MM.1S (cell line): ENCODE results near the gene AANAT.

ENCODE experiments used
- DNase-seq: peaks from one replicate; pipeline ENCODE4 v3.0.0-alpha.2; 2015
- H2AFZ ChIP-seq: fragments of 300-600 bp; sonication (generic); 2 replicates; pipeline ENCODE4 v1.6.0; 2016; ENCODE audit warnings: antibody characterized with exemption, low read length
- H3F3A ChIP-seq: fragments of 300-600 bp; sonication (generic); 2 replicates; pipeline ENCODE4 v1.6.1; 2016; ENCODE audit warnings: mild to moderate bottlenecking, antibody characterized with exemption, low read length, moderate library complexity, mixed read lengths; ENCODE audit not compliant: insufficient read depth
- H3K27ac ChIP-seq: fragments of 300-600 bp; sonication (generic); 2 replicates; pipeline ENCODE4 v1.5.1; 2016; ENCODE audit warnings: mild to moderate bottlenecking, low read length
- H3K27me3 ChIP-seq: fragments of 300-600 bp; sonication (generic); replicated peaks from 2 replicates; pipeline ENCODE4 v1.6.0; 2016; ENCODE audit warnings: low read length; ENCODE audit not compliant: insufficient read depth
- H3K36me3 ChIP-seq: fragments of 300-600 bp; sonication (generic); replicated peaks from 2 replicates; pipeline ENCODE4 v1.6.1; 2016; ENCODE audit warnings: mild to moderate bottlenecking, low read length, mixed read lengths; ENCODE audit not compliant: insufficient read depth
- H3K4me1 ChIP-seq: fragments of 300-600 bp; sonication (generic); 2 replicates; pipeline ENCODE4 v1.6.1; 2016; ENCODE audit warnings: low read length, mixed read lengths
- H3K4me2 ChIP-seq: fragments of 300-600 bp; sonication (generic); 2 replicates; pipeline ENCODE4 v1.6.0; 2016; ENCODE audit warnings: low read depth, low read length
- H3K4me3 ChIP-seq: fragments of 300-600 bp; sonication (generic); 2 replicates; pipeline ENCODE4 v1.5.1; 2016; ENCODE audit warnings: low read length, mixed read lengths
- H3K79me2 ChIP-seq: fragments of 300-600 bp; sonication (generic); 2 replicates; pipeline ENCODE4 v1.6.1; 2016; ENCODE audit warnings: mixed run types, low read length, mixed read lengths
- H3K9ac ChIP-seq: fragments of 300-600 bp; sonication (generic); 2 replicates; pipeline ENCODE4 v1.6.1; 2016; ENCODE audit warnings: low read length, mixed read lengths
- H3K9me2 ChIP-seq: fragments of 300-600 bp; sonication (generic); replicated peaks from 2 replicates; pipeline ENCODE4 v1.6.1; 2016; ENCODE audit warnings: mild to moderate bottlenecking, low read length, mixed read lengths; ENCODE audit not compliant: insufficient read depth
- H3K9me3 ChIP-seq: fragments of 300-600 bp; sonication (generic); replicated peaks from 2 replicates; pipeline ENCODE4 v1.6.1; 2016; ENCODE audit warnings: mild to moderate bottlenecking, low read length, mixed read lengths; ENCODE audit not compliant: insufficient read depth
- H4K20me1 ChIP-seq: fragments of 300-600 bp; sonication (generic); 2 replicates; pipeline ENCODE4 v1.6.1; 2016; ENCODE audit warnings: mild to moderate bottlenecking, low read length, moderate library complexity, mixed read lengths; ENCODE audit not compliant: insufficient read depth
- CTCF ChIP-seq: fragments of 300-600 bp; sonication (generic); IDR thresholded peaks from 2 replicates; pipeline ENCODE4 v1.5.1; 2016; ENCODE audit warnings: antibody characterized with exemption, low read length, mixed read lengths
- EZH2 ChIP-seq: fragments of 300-600 bp; sonication (generic); optimal IDR thresholded peaks from 2 replicates; pipeline ENCODE3; 2017; ENCODE audit warnings: low read depth, mild to moderate bottlenecking, antibody characterized with exemption, low read length, mixed read lengths
- EZH2phosphoT487 ChIP-seq: fragments of 300-600 bp; sonication (generic); IDR thresholded peaks from 2 replicates; pipeline ENCODE4 v1.6.1; 2018; ENCODE audit warnings: antibody characterized with exemption, low read length

The AANAT gene

GRCh38 chr17:76500074-76500746 lies 32.8 kb downstream of the AANAT start:
- H3K4me2 ChIP-seq: peak overlapping the region; percentile 81
- no peaks in the 10 kb centered on the region for H3K27me3 ChIP-seq
- H2AFZ ChIP-seq: no peak overlapping the region
- H3K36me3 ChIP-seq: no peaks in the 10 kb centered on the region
- H3K4me1 ChIP-seq: peaks cover 40% of the 10 kb centered on the region
- H3K4me3 ChIP-seq: peak overlapping the region; percentile 82
- no peaks in the 10 kb centered on the region for H3K9me2 ChIP-seq
- no peak for DNase-seq
- TF ChIP-seq EZH2 (no peak), CTCF (no peak), EZH2phosphoT487 (no peak)
- H3K9me3 ChIP-seq: no peaks in the 10 kb centered on the region
- H3F3A ChIP-seq: no peaks in the 10 kb centered on the region
- peak overlapping the region; percentile 92 for H3K9ac ChIP-seq
- H3K27ac ChIP-seq: peak overlapping the region; percentile 44; the same call in 1 of the 2 replicates
- no peaks in the 10 kb centered on the region for H4K20me1 ChIP-seq
- peaks cover 58% of the 10 kb centered on the region for H3K79me2 ChIP-seq

- no peaks in the 10 kb centered on the region for H3K9me3 ChIP-seq
- no peaks in the 10 kb centered on the region for H3F3A ChIP-seq
- H3K36me3 ChIP-seq: no peaks in the 10 kb centered on the region
- peak overlapping the region; percentile 81 for H3K4me2 ChIP-seq
- TF ChIP-seq CTCF (no peak), EZH2 (no peak), EZH2phosphoT487 (no peak)
- H2AFZ ChIP-seq: peak overlapping the region; percentile 48
- H3K9ac ChIP-seq: peak overlapping the region; percentile 92
- no peak for DNase-seq
- no peaks in the 10 kb centered on the region for H3K9me2 ChIP-seq
- no peaks in the 10 kb centered on the region for H3K27me3 ChIP-seq
- no peaks in the 10 kb centered on the region for H4K20me1 ChIP-seq
- H3K4me1 ChIP-seq: peaks cover 35% of the 10 kb centered on the region
- peak overlapping the region; percentile 44; the same call in 1 of the 2 replicates for H3K27ac ChIP-seq
- H3K4me3 ChIP-seq: peak overlapping the region; percentile 82
- H3K79me2 ChIP-seq: peaks cover 53% of the 10 kb centered on the region
Observed at GRCh38 chr17:76500747-76501017, 33.3 kb downstream of the AANAT start.

- peaks cover 48% of the 10 kb centered on the region for H3K79me2 ChIP-seq
- peak within 1 kb of the TSS; percentile 44; the same call in 1 of the 2 replicates for H3K27ac ChIP-seq
- no peaks in the 10 kb centered on the region for H3K9me2 ChIP-seq
- peak within 1 kb of the TSS; percentile 91 for H2AFZ ChIP-seq
- no peaks in the 10 kb centered on the region for H3K9me3 ChIP-seq
- H3K4me3 ChIP-seq: peak within 1 kb of the TSS; percentile 82
- H3K4me1 ChIP-seq: peaks cover 35% of the 10 kb centered on the region
- peak; percentile 86 for DNase-seq
- H4K20me1 ChIP-seq: no peaks in the 10 kb centered on the region
- H3K27me3 ChIP-seq: no peaks in the 10 kb centered on the region
- H3K4me2 ChIP-seq: peak within 1 kb of the TSS; percentile 91
- no peaks in the 10 kb centered on the region for H3K36me3 ChIP-seq
- TF ChIP-seq CTCF (no peak), EZH2phosphoT487 (no peak), EZH2 (no peak)
- H3F3A ChIP-seq: no peaks in the 10 kb centered on the region
- H3K9ac ChIP-seq: peak within 1 kb of the TSS; percentile 92
Observed at GRCh38 chr17:76501018-76501826, 33.8 kb downstream of the AANAT start, which contains the start of gene RHBDF2. Gene RHBDF2, minus strand, starts transcription at chr17:76501423. Its CDS starts 19,899 bp downstream, at chr17:76481524.
